GM12872 (cell line): Measurements from ENCODE around the gene SPEF1.

Source experiments
- CTCF ChIP-seq: IDR thresholded peaks from 3 replicates; pipeline ENCODE4 v1.5.1; 2011; ENCODE audit warnings: low read depth, mild to moderate bottlenecking, low read length, moderate library complexity; ENCODE audit not compliant: insufficient read depth

SPEF1 gene

GRCh38 chr20:3744037-3744436 lies 37.2 kb downstream of the SPEF1 start:
- TF ChIP-seq CTCF = no peak

GRCh38 chr20:3743251-3743650 lies 38.0 kb downstream of the SPEF1 start:
- TF ChIP-seq CTCF = no peak

- no peak for TF ChIP-seq CTCF
Observed at GRCh38 chr20:3741836-3742458, 39.3 kb downstream of the SPEF1 start.

- no peak for TF ChIP-seq CTCF
Observed at GRCh38 chr20:3740615-3741301, 40.5 kb downstream of the SPEF1 start.

GRCh38 chr20:3739926-3740451 lies 41.3 kb downstream of the SPEF1 start:
- no peak for TF ChIP-seq CTCF

- TF ChIP-seq CTCF = no peak
Observed at GRCh38 chr20:3739054-3739925, 42.0 kb downstream of the SPEF1 start.

GRCh38 chr20:3738111-3739053 lies 42.9 kb downstream of the SPEF1 start:
- TF ChIP-seq CTCF = no peak
